Fibroblast of gingiva (primary cell): ENCODE data around the gene ADAD1.
"Not testable (repeated sequence)": the region's sequence is repeated elsewhere in the genome, so short reads cannot be mapped to it uniquely, and the experiment has no call there.

Experiments used
- DNase-seq: peaks from one replicate; pipeline ENCODE4 v3.0.0-alpha.2; 2011; ENCODE audit warnings: low read depth

ADAD1 gene

GRCh38 chr4:122378711-122379110 lies at the start of gene ADAD1:
TSS of gene ADAD1 (plus strand) at chr4:122379011. CDS start at chr4:122380070, 1,059 bp downstream.
- DNase-seq = no peak

GRCh38 chr4:122329876-122330565 lies 48.8 kb upstream of the ADAD1 start:
- peak; percentile 21 for DNase-seq

- no peak for DNase-seq
Measured at GRCh38 chr4:122331195-122331594, 47.6 kb upstream of the ADAD1 start.

- no peak for DNase-seq
Measured at GRCh38 chr4:122334828-122335227, 44.0 kb upstream of the ADAD1 start.

GRCh38 chr4:122341886-122342285 lies 36.9 kb upstream of the ADAD1 start:
- peak; percentile 72 for DNase-seq

- no peak for DNase-seq
Measured at GRCh38 chr4:122346036-122346435, 32.8 kb upstream of the ADAD1 start.

- no peak for DNase-seq
Measured at GRCh38 chr4:122346503-122346902, 32.3 kb upstream of the ADAD1 start.

GRCh38 chr4:122356317-122356808 lies 22.4 kb upstream of the ADAD1 start:
- no peak for DNase-seq

GRCh38 chr4:122360754-122361153 lies 18.1 kb upstream of the ADAD1 start:
- no peak for DNase-seq

GRCh38 chr4:122364700-122365404 lies 14.0 kb upstream of the ADAD1 start:
- no peak for DNase-seq

GRCh38 chr4:122368786-122369185 lies 10.0 kb upstream of the ADAD1 start:
- not testable (repeated sequence) for DNase-seq

- no peak for DNase-seq
Measured at GRCh38 chr4:122377352-122377751, 1.5 kb upstream of the ADAD1 start.

GRCh38 chr4:122379239-122379638 lies 428 bp downstream of the ADAD1 start:
- DNase-seq = no peak

- no peak for DNase-seq
Measured at GRCh38 chr4:122383341-122383740, 4.5 kb downstream of the ADAD1 start.

- DNase-seq = no peak
Measured at GRCh38 chr4:122384245-122384644, 5.4 kb downstream of the ADAD1 start.

GRCh38 chr4:122393276-122393675 lies 14.5 kb downstream of the ADAD1 start:
- DNase-seq = no peak

GRCh38 chr4:122403861-122404260 lies 25.1 kb downstream of the ADAD1 start:
- no peak for DNase-seq

GRCh38 chr4:122412547-122412946 lies 33.7 kb downstream of the ADAD1 start:
- DNase-seq = no peak

GRCh38 chr4:122423246-122423645 lies 44.4 kb downstream of the ADAD1 start:
- peak; percentile 38 for DNase-seq

- DNase-seq = no peak
Measured at GRCh38 chr4:122431351-122431750, 52.5 kb downstream of the ADAD1 start.

GRCh38 chr4:122434285-122434684 lies 55.5 kb downstream of the ADAD1 start:
- DNase-seq = no peak

- peak; percentile 3 for DNase-seq
Measured at GRCh38 chr4:122450847-122451246, 72.0 kb downstream of the ADAD1 start.

- no peak for DNase-seq
Measured at GRCh38 chr4:122453384-122453995, 74.7 kb downstream of the ADAD1 start.
